K562 (cell line): ENCODE measurements around the gene DNAH10.

Experiments
- EP300 ChIP-seq: IDR thresholded peaks from 2 replicates; pipeline ENCODE4 v1.6.1; 2012; ENCODE audit warnings: low read length, improper control_type of control experiment
- ZBED1 ChIP-seq: IDR thresholded peaks from 2 replicates; pipeline ENCODE4 v1.6.1; 2014
- ZBTB8A ChIP-seq: fragments of 450-650 bp; IDR thresholded peaks from 2 replicates; pipeline ENCODE4 v1.6.1; 2018; ENCODE audit warnings: mild to moderate bottlenecking, moderate library complexity; ENCODE audit not compliant: partially characterized antibody
- ZNF282 ChIP-seq: sonication (generic); formaldehyde crosslinking; IDR thresholded peaks from 2 replicates; pipeline ENCODE4 v1.8.1; 2023; ENCODE audit warnings: missing genetic modification reagents
- TF ChIP-seq, protein P1 (sequence below): sonication (generic); formaldehyde crosslinking; IDR thresholded peaks from 2 replicates; pipeline ENCODE4 v1.8.0; 2023; ENCODE audit warnings: mild to moderate bottlenecking, missing genetic modification reagents

DNA sequence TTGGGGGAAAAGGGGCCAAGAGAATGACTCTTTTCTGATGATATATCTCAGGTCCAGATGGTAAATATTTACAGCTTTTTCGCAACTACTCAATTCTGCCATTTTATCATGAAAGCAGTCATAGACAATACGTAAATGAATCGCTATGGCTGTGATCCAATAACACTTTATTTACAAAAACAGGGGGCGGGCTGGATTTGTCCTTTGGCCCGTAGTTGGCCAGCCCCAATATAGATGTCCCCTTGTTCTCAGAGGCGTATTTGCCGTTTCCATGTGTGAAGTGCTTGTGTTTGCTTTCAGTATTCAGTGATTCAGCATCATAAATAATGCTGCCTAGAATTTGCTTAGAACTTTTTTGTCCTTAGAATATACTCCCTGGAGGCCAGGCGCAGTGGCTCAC is 133.3 kb downstream of the DNAH10 start:
- TF ChIP-seq, protein P1, sequence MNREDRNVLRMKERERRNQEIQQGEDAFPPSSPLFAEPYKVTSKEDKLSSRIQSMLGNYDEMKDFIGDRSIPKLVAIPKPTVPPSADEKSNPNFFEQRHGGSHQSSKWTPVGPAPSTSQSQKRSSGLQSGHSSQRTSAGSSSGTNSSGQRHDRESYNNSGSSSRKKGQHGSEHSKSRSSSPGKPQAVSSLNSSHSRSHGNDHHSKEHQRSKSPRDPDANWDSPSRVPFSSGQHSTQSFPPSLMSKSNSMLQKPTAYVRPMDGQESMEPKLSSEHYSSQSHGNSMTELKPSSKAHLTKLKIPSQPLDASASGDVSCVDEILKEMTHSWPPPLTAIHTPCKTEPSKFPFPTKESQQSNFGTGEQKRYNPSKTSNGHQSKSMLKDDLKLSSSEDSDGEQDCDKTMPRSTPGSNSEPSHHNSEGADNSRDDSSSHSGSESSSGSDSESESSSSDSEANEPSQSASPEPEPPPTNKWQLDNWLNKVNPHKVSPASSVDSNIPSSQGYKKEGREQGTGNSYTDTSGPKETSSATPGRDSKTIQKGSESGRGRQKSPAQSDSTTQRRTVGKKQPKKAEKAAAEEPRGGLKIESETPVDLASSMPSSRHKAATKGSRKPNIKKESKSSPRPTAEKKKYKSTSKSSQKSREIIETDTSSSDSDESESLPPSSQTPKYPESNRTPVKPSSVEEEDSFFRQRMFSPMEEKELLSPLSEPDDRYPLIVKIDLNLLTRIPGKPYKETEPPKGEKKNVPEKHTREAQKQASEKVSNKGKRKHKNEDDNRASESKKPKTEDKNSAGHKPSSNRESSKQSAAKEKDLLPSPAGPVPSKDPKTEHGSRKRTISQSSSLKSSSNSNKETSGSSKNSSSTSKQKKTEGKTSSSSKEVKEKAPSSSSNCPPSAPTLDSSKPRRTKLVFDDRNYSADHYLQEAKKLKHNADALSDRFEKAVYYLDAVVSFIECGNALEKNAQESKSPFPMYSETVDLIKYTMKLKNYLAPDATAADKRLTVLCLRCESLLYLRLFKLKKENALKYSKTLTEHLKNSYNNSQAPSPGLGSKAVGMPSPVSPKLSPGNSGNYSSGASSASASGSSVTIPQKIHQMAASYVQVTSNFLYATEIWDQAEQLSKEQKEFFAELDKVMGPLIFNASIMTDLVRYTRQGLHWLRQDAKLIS, result no peak
- TF ChIP-seq ZBED1, result no peak
- TF ChIP-seq ZBTB8A, result no peak
- TF ChIP-seq ZNF282 (CRISPR knock-in tag), result no peak
- no peak for TF ChIP-seq EP300
